GM12864 (cell line): ENCODE results near the gene HACE1.

Experiments
- DNase-seq: peaks from one replicate; pipeline ENCODE4 v3.0.0-alpha.2; 2011; ENCODE audit warnings: low read depth
- H3K4me3 ChIP-seq: 2 replicates; pipeline ENCODE4 v1.5.1; 2011; ENCODE audit warnings: mild to moderate bottlenecking, low read depth, low read length, control low read depth
- CTCF ChIP-seq: IDR thresholded peaks from 2 replicates; pipeline ENCODE4 v1.5.1; 2011; ENCODE audit warnings: low read depth, mild to moderate bottlenecking, moderate library complexity, low read length, control low read depth, inconsistent platforms; ENCODE audit errors: missing control alignments

Gene HACE1

DNA sequence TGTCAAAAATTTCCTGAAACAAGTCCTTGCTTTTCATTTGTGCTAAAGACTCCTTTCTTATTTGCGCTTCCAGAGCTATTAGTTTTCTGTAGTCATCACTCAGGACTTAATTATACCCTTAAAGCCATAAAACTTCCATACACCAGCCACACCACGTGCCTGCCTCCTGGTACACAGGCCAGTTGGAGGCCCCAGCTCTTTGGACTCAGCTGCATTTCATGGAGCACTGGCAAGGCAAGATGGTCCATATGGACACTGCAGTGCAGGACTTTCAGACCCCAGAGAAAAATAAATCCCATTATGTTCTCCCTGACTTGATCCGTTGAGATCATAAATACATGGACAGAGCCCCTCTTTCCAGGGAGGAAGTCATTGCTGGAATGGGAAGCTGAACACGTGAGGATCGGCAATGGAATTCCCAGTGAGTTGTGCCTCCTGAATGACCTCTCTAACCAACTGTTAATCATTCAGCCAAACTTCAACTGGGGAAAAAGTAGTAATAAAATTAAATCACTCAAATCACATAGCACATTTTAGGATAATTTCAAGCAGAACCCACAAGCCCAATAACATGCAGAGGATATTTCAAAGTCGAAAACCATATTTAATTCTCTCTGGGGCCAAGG lies 173.1 kb downstream of the HACE1 start:
- DNase-seq = no peak
- H3K4me3 ChIP-seq = no peak overlapping the region
- no peak for TF ChIP-seq CTCF

DNA sequence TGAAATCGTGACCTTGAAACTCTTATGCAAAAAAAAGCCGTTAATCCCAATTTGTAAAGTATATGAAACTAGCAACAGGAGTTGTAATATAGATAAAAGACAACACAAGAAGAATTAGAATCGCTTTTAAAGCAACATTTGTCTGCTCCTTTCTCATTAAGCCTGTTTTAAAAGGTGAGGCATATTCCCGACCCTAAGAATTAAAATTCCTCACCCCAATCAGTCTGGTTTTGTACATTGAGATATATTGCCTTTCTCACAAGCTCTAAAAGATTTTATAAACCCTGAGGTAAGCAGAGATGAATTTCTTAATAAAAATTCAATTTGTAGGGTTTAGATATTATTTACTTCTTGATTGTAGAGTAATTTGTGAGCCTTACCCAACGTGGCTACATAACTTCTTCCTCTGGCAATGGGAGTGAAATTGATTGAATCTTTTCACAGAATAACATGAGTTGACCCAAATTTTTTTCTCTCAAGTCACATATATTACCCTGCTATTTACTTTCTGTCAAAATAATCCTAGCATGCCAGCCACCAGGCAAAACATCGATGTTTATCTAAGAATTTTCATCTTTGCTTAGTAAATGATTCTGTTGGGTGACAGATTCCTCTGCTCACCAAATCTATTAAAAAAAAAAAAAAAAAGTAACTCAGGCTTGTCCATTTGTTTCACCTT lies 173.7 kb downstream of the HACE1 start:
- H3K4me3 ChIP-seq = no peak overlapping the region
- DNase-seq = no peak

GRCh38 chr6:104684911-104685415 lies 174.8 kb downstream of the HACE1 start:
- DNase-seq = no peak
- TF ChIP-seq CTCF = no peak
- no peak overlapping the region for H3K4me3 ChIP-seq

More for the DNA sequence above, 173.7 kb downstream of the HACE1 start:
- no peak for TF ChIP-seq CTCF

- TF ChIP-seq CTCF = no peak
- no peak for DNase-seq
- H3K4me3 ChIP-seq = no peak overlapping the region
Measured at GRCh38 chr6:104683809-104684208, 175.9 kb downstream of the HACE1 start.

DNA sequence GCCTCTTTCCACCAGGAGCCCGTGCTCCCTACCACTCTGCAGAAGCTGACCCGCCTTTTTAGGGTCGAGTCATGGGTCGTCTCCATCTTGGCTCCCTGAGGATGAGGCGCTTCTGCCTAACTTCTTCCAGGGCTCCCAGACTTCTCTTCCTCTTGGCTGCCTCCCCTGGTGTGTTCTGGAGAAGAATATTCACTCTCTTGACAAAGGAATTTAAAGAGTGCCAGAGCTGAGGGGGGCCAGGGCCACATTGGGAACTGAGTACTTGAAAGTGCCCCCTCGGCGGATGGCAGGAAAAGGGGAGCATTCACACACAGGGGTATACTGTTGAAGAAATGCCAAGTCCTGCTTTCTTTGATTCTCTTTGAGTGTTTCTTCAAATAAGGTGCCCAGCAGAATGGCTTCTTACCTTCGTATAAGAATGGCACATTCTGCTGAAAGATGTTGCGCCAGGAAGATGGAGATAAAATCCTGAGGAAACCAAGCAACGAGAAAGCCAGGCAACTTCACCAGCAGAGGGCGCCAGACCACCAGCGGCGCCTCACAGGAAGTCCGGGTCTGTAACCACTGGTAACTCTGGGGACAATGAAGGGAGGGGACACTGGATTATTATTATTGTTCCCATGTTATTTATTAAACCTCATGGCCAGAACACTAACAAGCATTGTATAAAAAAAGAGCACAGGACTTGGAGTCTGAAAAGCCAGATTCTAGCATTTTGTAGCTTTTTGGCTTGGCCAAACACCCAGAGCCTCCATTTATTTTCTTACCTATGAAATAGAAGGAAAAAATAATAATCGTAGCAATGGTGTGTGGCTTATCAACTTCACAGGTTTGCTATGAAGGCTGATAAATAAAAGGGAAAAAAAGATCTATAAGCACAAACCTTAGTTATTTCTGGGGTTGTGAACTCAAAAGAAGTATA lies 176.7 kb downstream of the HACE1 start:
- peak; percentile 18 for DNase-seq
- peak; percentile 86 for TF ChIP-seq CTCF
- no peak overlapping the region for H3K4me3 ChIP-seq

DNA sequence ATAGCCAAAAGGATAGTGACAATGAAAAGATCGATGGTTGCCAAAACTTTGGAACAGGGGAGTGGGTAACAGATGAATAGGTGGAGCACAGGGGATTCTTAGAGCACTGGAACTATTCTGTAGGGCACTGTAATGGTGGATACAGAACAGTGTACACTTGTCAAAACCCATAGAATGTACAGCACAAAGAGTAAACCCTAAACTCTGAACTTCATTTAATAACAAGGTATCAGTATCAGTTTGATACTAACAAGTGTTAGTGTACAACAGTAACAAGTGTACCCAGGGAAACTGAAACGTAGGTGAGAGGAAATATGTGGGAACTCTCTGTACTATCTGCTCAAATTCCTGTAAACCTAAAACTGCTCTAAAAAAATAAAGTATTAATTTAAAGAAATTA lies 179.2 kb downstream of the HACE1 start:
- DNase-seq = no peak
- H3K4me3 ChIP-seq = no peak overlapping the region
- TF ChIP-seq CTCF = no peak
